ENCODE measurements around the gene SLC5A11.
"Not testable (repeated sequence)": the region's sequence is repeated elsewhere in the genome, so short reads cannot be mapped to it uniquely, and the experiment has no call there.

SLC5A11 gene

DNA sequence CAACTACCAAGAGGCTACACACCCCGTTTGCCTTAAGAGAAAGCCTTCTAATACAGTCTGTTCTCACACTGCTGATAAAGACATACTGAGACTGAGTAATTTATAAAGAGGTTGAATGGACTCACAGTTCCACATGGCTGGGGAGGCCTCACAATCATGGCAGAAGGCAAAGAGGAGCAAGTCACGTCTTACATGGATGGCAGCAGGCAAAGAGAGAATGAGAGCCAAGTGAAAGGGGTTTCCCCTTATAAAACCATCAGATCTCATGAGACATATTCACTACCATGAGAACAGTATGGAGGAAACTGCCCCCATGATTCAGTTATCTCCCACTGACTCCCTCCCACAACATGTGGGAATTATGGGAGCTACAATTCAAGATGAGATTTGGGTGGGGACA, 51.8 kb downstream of the SLC5A11 start:
- H4K8ac ChIP-seq (ENCODE audit: low read depth, low read length); H3K27ac ChIP-seq (ENCODE audit: low read depth, low read length); H3K4me1 ChIP-seq (ENCODE audit: control insufficient read depth in 1 of 2, insufficient read depth in 2 of 2, low read length in 2 of 2); H3K23ac ChIP-seq (ENCODE audit: low read length); H3K9ac ChIP-seq (ENCODE audit: low read length); H3K14ac ChIP-seq (ENCODE audit: low read length); H3K79me1 ChIP-seq (ENCODE audit: low read length); H3K4me3 ChIP-seq (ENCODE audit: low read depth, low read length); H3K36me3 ChIP-seq (ENCODE audit: control insufficient read depth in 1 of 2, insufficient read depth in 2 of 2, low read length in 2 of 2); H2BK12ac ChIP-seq (ENCODE audit: low read length); H3K79me2 ChIP-seq (ENCODE audit: control insufficient read depth, insufficient read depth, low read length, poor library complexity); H2AK5ac ChIP-seq (ENCODE audit: low read length); DNase-seq; H2BK120ac ChIP-seq (ENCODE audit: insufficient read depth, low read length, poor library complexity); H2BK5ac ChIP-seq (ENCODE audit: low read depth, low read length, poor library complexity); H3K27me3 ChIP-seq (ENCODE audit: insufficient read depth, low read length); H2AFZ ChIP-seq (ENCODE audit: insufficient read depth, low read length, poor library complexity); H3K4me2 ChIP-seq (ENCODE audit: low read length); H3K4ac ChIP-seq (ENCODE audit: low read depth, low read length); H4K91ac ChIP-seq (ENCODE audit: low read depth, low read length); H4K12ac ChIP-seq (ENCODE audit: low read depth, low read length); H3K18ac ChIP-seq (ENCODE audit: low read length); H3K9me3 ChIP-seq (ENCODE audit: insufficient read depth, low read depth, low read length): not testable (repeated sequence)
- no CpG with 5 or more reads among the region's 2 CpGs for WGBS (ENCODE audit: extremely low coverage, insufficient coverage, insufficient read length)

DNA sequence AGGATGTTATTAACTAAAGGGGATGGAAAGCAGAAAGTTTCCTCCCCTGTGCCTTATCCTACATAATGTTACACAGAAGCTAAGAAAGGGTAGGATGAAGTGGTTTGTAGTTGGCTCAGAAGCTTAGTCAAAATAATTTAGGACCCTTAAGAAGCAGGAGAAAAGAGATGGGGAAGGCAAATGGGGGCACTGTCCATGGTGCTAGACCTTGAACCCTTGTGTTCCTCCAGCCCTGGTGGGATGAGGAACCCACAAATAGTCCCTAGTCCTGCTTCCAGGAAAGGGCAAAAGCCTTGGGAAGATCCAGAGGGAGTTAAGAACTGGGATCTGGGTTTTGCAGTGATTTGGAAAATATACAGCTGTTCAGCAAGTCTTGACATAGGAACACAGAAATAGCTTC, 54.5 kb downstream of the SLC5A11 start:
- H3K79me2 ChIP-seq (ENCODE audit: control insufficient read depth, insufficient read depth, low read length, poor library complexity), result no peaks in the 10 kb centered on the region
- H3K9ac ChIP-seq (ENCODE audit: low read length), result no peak overlapping the region
- no peaks in the 10 kb centered on the region for H3K4me1 ChIP-seq (ENCODE audit: control insufficient read depth in 1 of 2, insufficient read depth in 2 of 2, low read length in 2 of 2)
- no peak overlapping the region for H3K23ac ChIP-seq (ENCODE audit: low read length)
- no peak overlapping the region for H3K4me2 ChIP-seq (ENCODE audit: low read length)
- H3K27ac ChIP-seq (ENCODE audit: low read depth, low read length), result no peak overlapping the region
- H3K18ac ChIP-seq (ENCODE audit: low read length), result no peak overlapping the region
- no peaks in the 10 kb centered on the region for H3K79me1 ChIP-seq (ENCODE audit: low read length)
- no peak overlapping the region for H4K12ac ChIP-seq (ENCODE audit: low read depth, low read length)
- no peak overlapping the region for H3K4ac ChIP-seq (ENCODE audit: low read depth, low read length)
- no peaks in the 10 kb centered on the region for H3K9me3 ChIP-seq (ENCODE audit: insufficient read depth, low read depth, low read length)
- H3K36me3 ChIP-seq (ENCODE audit: control insufficient read depth in 1 of 2, insufficient read depth in 2 of 2, low read length in 2 of 2), result no peaks in the 10 kb centered on the region
- H4K8ac ChIP-seq (ENCODE audit: low read depth, low read length), result no peak overlapping the region
- no peak for DNase-seq
- no peak overlapping the region for H2AK5ac ChIP-seq (ENCODE audit: low read length)
- H4K91ac ChIP-seq (ENCODE audit: low read depth, low read length), result no peak overlapping the region
- H2BK120ac ChIP-seq (ENCODE audit: insufficient read depth, low read length, poor library complexity), result no peak overlapping the region
- no peak overlapping the region for H2AFZ ChIP-seq (ENCODE audit: insufficient read depth, low read length, poor library complexity)
- no peak overlapping the region for H3K4me3 ChIP-seq (ENCODE audit: low read depth, low read length)
- no peak overlapping the region for H2BK5ac ChIP-seq (ENCODE audit: low read depth, low read length, poor library complexity)
- H2BK12ac ChIP-seq (ENCODE audit: low read length), result no peak overlapping the region
- H3K27me3 ChIP-seq (ENCODE audit: insufficient read depth, low read length), result no peaks in the 10 kb centered on the region
- H3K14ac ChIP-seq (ENCODE audit: low read length), result no peak overlapping the region

DNA sequence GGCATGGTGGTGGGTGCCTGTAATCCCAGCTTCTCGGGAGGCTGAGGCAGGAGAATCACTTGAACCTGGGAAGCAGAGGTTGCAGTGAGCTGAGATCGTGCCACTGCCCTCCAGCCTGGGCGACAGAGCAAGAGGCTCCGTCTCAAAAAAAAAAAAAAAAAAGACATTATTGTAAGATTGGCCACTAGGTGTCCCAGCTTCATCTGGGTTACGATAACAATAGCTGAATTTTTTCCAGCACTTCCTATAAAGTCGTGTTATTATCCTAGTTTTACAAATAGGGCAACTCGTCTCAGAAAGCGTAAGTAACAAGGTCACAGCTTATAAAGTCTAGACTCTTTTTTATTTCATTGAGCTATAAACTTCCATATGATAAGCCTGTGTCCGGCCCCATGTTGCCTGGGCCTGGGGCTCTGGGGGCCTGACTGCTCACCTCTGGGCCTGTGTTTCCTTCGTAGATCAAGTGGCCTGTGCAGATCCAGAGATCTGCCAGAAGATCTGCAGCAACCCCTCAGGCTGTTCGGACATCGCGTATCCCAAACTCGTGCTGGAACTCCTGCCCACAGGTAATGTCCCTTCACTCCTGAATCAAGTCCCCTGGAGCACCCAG, 60.5 kb downstream of the SLC5A11 start:
- peak in 1 of 2 donors; percentile 53 for DNase-seq
- Histone ChIP-seq H4K12ac (ENCODE audit: low read depth, low read length) (no peak overlapping the region), H3K9ac (ENCODE audit: low read length) (no peak overlapping the region), H3K4ac (ENCODE audit: low read depth, low read length) (no peak overlapping the region), H3K4me3 (ENCODE audit: low read depth, low read length) (no peak overlapping the region), H3K36me3 (ENCODE audit: control insufficient read depth in 1 of 2, insufficient read depth in 2 of 2, low read length in 2 of 2) (no peaks in the 10 kb centered on the region), H3K23ac (ENCODE audit: low read length) (no peak overlapping the region), H2AK5ac (ENCODE audit: low read length) (no peak overlapping the region), H3K4me1 (ENCODE audit: control insufficient read depth in 1 of 2, insufficient read depth in 2 of 2, low read length in 2 of 2) (no peaks in the 10 kb centered on the region), H2BK12ac (ENCODE audit: low read length) (no peak overlapping the region), H3K14ac (ENCODE audit: low read length) (no peak overlapping the region), H2BK120ac (ENCODE audit: insufficient read depth, low read length, poor library complexity) (no peak overlapping the region), H3K18ac (ENCODE audit: low read length) (no peak overlapping the region), H3K27me3 (ENCODE audit: insufficient read depth, low read length) (no peaks in the 10 kb centered on the region), H3K79me1 (ENCODE audit: low read length) (no peaks in the 10 kb centered on the region), H3K9me3 (ENCODE audit: insufficient read depth, low read depth, low read length) (no peaks in the 10 kb centered on the region), H3K27ac (ENCODE audit: low read depth, low read length) (no peak overlapping the region), H2BK5ac (ENCODE audit: low read depth, low read length, poor library complexity) (no peak overlapping the region), H3K4me2 (ENCODE audit: low read length) (no peak overlapping the region), H3K79me2 (ENCODE audit: control insufficient read depth, insufficient read depth, low read length, poor library complexity) (no peaks in the 10 kb centered on the region), H4K8ac (ENCODE audit: low read depth, low read length) (no peak overlapping the region), H4K91ac (ENCODE audit: low read depth, low read length) (no peak overlapping the region), H2AFZ (ENCODE audit: insufficient read depth, low read length, poor library complexity) (no peak overlapping the region)
- WGBS (ENCODE audit: extremely low coverage, insufficient coverage, insufficient read length), result no CpG with 5 or more reads among the region's 14 CpGs

DNA sequence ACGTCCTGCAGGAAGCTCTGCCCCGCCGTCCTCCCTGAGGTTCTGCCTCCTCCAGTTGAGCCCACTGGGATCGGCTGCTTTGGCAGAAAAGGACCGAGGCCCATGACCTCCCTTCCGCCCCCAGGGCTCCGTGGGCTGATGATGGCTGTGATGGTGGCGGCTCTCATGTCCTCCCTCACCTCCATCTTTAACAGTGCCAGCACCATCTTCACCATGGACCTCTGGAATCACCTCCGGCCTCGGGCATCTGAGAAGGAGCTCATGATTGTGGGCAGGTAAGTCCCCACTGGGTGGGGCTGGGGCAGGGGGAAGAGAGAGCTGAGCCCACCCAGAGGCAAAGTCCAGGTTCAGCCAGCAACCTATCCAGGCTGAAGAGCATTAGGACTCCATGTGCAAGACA, 61.1 kb downstream of the SLC5A11 start:
- H4K12ac ChIP-seq (ENCODE audit: low read depth, low read length), result no peak overlapping the region
- H2BK5ac ChIP-seq (ENCODE audit: low read depth, low read length, poor library complexity), result no peak overlapping the region
- no peak overlapping the region for H3K9ac ChIP-seq (ENCODE audit: low read length)
- no peak overlapping the region for H3K18ac ChIP-seq (ENCODE audit: low read length)
- H3K9me3 ChIP-seq (ENCODE audit: insufficient read depth, low read depth, low read length), result no peaks in the 10 kb centered on the region
- no peak overlapping the region for H3K4me2 ChIP-seq (ENCODE audit: low read length)
- H4K8ac ChIP-seq (ENCODE audit: low read depth, low read length), result no peak overlapping the region
- no peak overlapping the region for H2AK5ac ChIP-seq (ENCODE audit: low read length)
- no peak for DNase-seq
- no peaks in the 10 kb centered on the region for H3K27me3 ChIP-seq (ENCODE audit: insufficient read depth, low read length)
- no peak overlapping the region for H2BK12ac ChIP-seq (ENCODE audit: low read length)
- no peaks in the 10 kb centered on the region for H3K79me2 ChIP-seq (ENCODE audit: control insufficient read depth, insufficient read depth, low read length, poor library complexity)
- no peak overlapping the region for H3K23ac ChIP-seq (ENCODE audit: low read length)
- no peak overlapping the region for H2AFZ ChIP-seq (ENCODE audit: insufficient read depth, low read length, poor library complexity)
- no peak overlapping the region for H3K14ac ChIP-seq (ENCODE audit: low read length)
- no CpG with 5 or more reads among the region's 10 CpGs for WGBS (ENCODE audit: extremely low coverage, insufficient coverage, insufficient read length)
- H3K36me3 ChIP-seq (ENCODE audit: control insufficient read depth in 1 of 2, insufficient read depth in 2 of 2, low read length in 2 of 2), result no peaks in the 10 kb centered on the region
- H4K91ac ChIP-seq (ENCODE audit: low read depth, low read length), result no peak overlapping the region
- no peak overlapping the region for H3K4me3 ChIP-seq (ENCODE audit: low read depth, low read length)
- no peaks in the 10 kb centered on the region for H3K79me1 ChIP-seq (ENCODE audit: low read length)
- no peak overlapping the region for H3K27ac ChIP-seq (ENCODE audit: low read depth, low read length)
- no peak overlapping the region for H2BK120ac ChIP-seq (ENCODE audit: insufficient read depth, low read length, poor library complexity)
- H3K4me1 ChIP-seq (ENCODE audit: control insufficient read depth in 1 of 2, insufficient read depth in 2 of 2, low read length in 2 of 2), result no peaks in the 10 kb centered on the region
- no peak overlapping the region for H3K4ac ChIP-seq (ENCODE audit: low read depth, low read length)
